Measurements from ENCODE around the gene MATN3. TPM values are rescaled to one million over a fixed set of nuclear protein-coding genes. Genes with fewer than 3 reads are reported as not detected.

Gene MATN3
- total RNA-seq, 1 donor from 2014 or later = 12.8 TPM

DNA sequence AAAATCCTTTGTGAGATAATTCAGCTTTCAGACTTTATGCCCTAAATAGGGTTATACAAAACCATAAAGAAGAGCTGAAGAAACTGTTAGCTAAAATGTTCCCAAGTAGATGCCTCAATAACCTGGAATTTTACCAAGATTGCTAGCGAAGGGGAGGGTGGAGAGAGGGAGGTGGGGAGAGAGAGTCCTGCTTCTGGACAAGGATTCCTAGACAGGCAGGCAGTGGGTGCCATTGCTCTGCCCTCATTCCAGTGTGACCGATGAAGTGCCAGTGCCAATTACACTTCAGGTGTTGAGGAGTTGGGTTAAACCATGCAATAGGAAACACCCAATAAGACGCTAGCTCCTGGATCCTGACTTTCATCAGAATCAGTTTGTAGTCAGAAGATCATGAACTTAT lies 20.9 kb upstream of the MATN3 start:
- Mint-ChIP-seq H3K27me3 (ENCODE audit: unreplicated experiment) (no peaks in the 10 kb centered on the region), H3K27ac (ENCODE audit: unreplicated experiment) (no peak overlapping the region), H3K4me3 (ENCODE audit: unreplicated experiment) (no peak overlapping the region), H3K4me1 (ENCODE audit: unreplicated experiment) (peaks cover 20% of the 10 kb centered on the region), H3K9me3 (ENCODE audit: unreplicated experiment) (peaks cover 15% of the 10 kb centered on the region), H3K36me3 (ENCODE audit: unreplicated experiment) (peaks cover 93% of the 10 kb centered on the region)
- TF ChIP-seq, protein P1, sequence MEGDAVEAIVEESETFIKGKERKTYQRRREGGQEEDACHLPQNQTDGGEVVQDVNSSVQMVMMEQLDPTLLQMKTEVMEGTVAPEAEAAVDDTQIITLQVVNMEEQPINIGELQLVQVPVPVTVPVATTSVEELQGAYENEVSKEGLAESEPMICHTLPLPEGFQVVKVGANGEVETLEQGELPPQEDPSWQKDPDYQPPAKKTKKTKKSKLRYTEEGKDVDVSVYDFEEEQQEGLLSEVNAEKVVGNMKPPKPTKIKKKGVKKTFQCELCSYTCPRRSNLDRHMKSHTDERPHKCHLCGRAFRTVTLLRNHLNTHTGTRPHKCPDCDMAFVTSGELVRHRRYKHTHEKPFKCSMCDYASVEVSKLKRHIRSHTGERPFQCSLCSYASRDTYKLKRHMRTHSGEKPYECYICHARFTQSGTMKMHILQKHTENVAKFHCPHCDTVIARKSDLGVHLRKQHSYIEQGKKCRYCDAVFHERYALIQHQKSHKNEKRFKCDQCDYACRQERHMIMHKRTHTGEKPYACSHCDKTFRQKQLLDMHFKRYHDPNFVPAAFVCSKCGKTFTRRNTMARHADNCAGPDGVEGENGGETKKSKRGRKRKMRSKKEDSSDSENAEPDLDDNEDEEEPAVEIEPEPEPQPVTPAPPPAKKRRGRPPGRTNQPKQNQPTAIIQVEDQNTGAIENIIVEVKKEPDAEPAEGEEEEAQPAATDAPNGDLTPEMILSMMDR (IDR thresholded peaks at IDR 0.05) = no peak
- DNase-seq (ENCODE audit: extremely low spot score, unreplicated experiment) = no peak

DNA sequence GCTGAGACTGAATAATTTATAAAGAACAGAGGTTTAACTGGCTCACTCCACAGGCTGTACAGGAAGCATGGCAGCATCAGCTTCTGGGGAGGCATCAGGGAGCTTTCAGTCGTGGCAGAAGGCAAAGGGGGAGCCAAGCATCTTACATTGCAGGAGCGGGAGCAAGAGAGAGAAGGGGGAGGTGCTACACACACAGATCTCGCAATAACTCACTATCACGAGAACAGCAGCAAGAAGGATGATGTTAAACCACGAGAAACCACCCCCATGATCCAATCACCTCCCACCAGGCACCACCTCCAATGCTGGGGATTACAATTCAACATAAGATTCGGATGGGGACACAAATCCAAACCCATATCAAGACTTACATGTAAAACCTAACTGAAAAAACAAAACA lies 17.8 kb upstream of the MATN3 start:
- no peaks in the 10 kb centered on the region for H3K4me1 Mint-ChIP-seq (ENCODE audit: unreplicated experiment)

DNA sequence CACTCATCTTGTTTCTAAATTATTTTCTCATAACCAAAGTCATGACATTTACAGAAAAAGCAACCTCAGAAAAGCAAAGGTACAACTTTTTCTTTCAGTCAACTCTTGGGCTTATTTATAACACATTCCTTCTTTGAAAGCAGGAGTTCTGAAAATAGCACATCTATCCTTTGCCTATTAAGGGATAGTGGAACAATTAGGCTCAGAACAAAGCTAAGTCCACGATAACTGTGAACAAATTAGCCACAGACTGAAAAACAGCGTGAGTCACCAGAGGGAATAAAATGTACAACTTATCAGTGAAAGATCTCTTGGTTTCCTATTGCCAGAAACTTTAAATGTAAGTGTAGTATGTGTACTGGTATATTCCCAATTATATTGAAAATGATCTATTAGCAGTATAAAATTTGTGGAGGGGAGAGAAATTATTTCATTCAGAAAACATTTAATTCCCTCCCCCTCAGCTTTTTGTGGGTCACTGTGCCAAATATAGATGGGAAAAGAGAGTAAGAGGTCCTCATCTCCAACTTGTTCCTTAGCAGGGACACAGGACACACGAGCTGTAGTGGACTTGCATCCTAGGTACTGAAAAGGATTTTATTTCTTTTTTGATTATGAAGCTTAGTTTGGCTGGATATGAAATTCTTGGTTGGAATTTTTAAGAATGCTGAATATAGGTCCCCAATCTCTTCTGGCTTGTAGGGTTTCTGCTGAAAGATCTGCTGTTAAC lies 15.4 kb upstream of the MATN3 start:
- peaks cover 24% of the 10 kb centered on the region for H3K9me3 Mint-ChIP-seq (ENCODE audit: unreplicated experiment)
- H3K27me3 Mint-ChIP-seq (ENCODE audit: unreplicated experiment) = no peaks in the 10 kb centered on the region
- H3K4me3 Mint-ChIP-seq (ENCODE audit: unreplicated experiment) = no peak overlapping the region
- no peaks in the 10 kb centered on the region for H3K4me1 Mint-ChIP-seq (ENCODE audit: unreplicated experiment)
- H3K36me3 Mint-ChIP-seq (ENCODE audit: unreplicated experiment) = peaks cover 78% of the 10 kb centered on the region
- H3K27ac Mint-ChIP-seq (ENCODE audit: unreplicated experiment) = no peak overlapping the region
- TF ChIP-seq, protein P1 (IDR thresholded peaks at IDR 0.05) = no peak
- no peak for DNase-seq (ENCODE audit: extremely low spot score, unreplicated experiment)

More for the DNA sequence above, 17.8 kb upstream of the MATN3 start:
- TF ChIP-seq, protein P1 (IDR thresholded peaks at IDR 0.05) = no peak
- DNase-seq (ENCODE audit: extremely low spot score, unreplicated experiment) = no peak
- Mint-ChIP-seq H3K4me3 (ENCODE audit: unreplicated experiment) (no peak overlapping the region), H3K27ac (ENCODE audit: unreplicated experiment) (no peak overlapping the region), H3K27me3 (ENCODE audit: unreplicated experiment) (no peaks in the 10 kb centered on the region), H3K36me3 (ENCODE audit: unreplicated experiment) (peaks cover 78% of the 10 kb centered on the region), H3K9me3 (ENCODE audit: unreplicated experiment) (peaks cover 15% of the 10 kb centered on the region)

DNA sequence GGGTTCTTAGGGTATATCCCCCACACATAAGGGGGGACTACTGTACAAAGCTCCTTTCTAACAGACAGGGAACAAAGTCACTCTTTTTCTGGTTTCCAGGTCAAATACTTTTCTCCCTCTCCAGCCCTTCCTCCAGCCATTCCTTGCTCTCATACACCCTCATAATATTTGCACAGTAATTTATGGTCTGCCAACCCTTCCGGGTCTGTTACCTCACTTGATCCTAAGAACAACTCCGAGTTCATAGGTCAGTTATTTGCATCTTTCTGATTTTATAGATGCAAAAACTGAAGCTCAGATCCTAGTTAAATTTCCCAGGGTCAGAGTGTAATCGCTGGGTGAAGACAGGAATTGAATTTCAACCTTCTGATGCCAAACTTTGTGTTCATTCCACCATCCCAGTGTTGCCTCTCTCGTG lies 14.8 kb upstream of the MATN3 start:
- peaks cover 74% of the 10 kb centered on the region for H3K36me3 Mint-ChIP-seq (ENCODE audit: unreplicated experiment)
- no peaks in the 10 kb centered on the region for H3K4me1 Mint-ChIP-seq (ENCODE audit: unreplicated experiment)
- no peak overlapping the region for H3K4me3 Mint-ChIP-seq (ENCODE audit: unreplicated experiment)
- H3K9me3 Mint-ChIP-seq (ENCODE audit: unreplicated experiment) = peaks cover 26% of the 10 kb centered on the region
- H3K27ac Mint-ChIP-seq (ENCODE audit: unreplicated experiment) = no peak overlapping the region
- H3K27me3 Mint-ChIP-seq (ENCODE audit: unreplicated experiment) = no peaks in the 10 kb centered on the region
- DNase-seq (ENCODE audit: extremely low spot score, unreplicated experiment) = no peak
- TF ChIP-seq, protein P1 (IDR thresholded peaks at IDR 0.05) = no peak

DNA sequence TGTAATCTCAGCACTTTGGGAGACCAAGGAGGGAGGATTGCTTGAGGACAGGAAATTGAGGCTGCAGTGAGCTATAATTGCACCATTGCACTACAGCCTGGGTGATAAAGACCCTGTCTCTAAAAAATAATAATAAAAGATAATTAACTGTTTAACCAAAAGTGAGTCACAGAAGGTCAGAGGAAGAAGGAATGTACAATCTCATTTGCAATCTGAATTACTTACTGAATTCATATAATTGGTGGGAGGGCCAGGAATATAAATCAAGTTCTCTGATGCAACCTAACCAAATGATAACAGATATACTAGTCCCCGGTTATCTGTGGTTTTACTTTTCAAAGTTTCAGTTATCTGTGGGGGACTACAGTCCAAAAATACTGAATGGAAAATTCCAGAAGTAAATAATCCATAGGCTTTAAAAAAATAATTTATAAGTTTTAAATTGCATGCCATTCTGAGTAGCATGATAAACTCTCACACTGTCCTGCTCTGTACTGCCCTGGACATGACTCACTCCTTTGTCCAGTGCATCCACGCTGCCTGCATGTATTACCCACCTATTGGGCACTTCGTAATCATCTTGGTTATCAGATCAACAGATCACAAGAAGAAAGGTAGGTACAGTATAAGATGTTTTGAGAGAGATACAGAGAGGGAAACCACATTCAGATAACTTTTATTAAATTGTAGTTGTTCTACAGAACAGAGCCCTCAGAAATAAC lies 12.8 kb upstream of the MATN3 start:
- DNase-seq (ENCODE audit: extremely low spot score, unreplicated experiment) = no peak
- Mint-ChIP-seq H3K9me3 (ENCODE audit: unreplicated experiment) (peaks cover 35% of the 10 kb centered on the region), H3K36me3 (ENCODE audit: unreplicated experiment) (peaks cover 60% of the 10 kb centered on the region), H3K4me1 (ENCODE audit: unreplicated experiment) (no peaks in the 10 kb centered on the region), H3K27me3 (ENCODE audit: unreplicated experiment) (no peaks in the 10 kb centered on the region), H3K27ac (ENCODE audit: unreplicated experiment) (peak overlapping the region; percentile 31), H3K4me3 (ENCODE audit: unreplicated experiment) (no peak overlapping the region)
- TF ChIP-seq, protein P1 (IDR thresholded peaks at IDR 0.05) = no peak

Data from osteocyte (in vitro differentiated cells).